Panc1 (cell line): ENCODE results near the gene KRT73. TPM values are rescaled to one million over a fixed set of nuclear protein-coding genes. Genes with fewer than 3 reads are reported as not detected.

ENCODE experiments used
- ATAC-seq: fragments of 200-7000 bp; cut with Tn5 transposase; 2 replicates; pipeline ENCODE4 v1.9.1; 2020; ENCODE audit warnings: mild to moderate bottlenecking, moderate library complexity
- BruUV-seq: library from RNA; stranded (reverse); fragments of 400-500 nt; replicated peaks from 2 replicates; lab custom pipeline; 2021; lab: Mats Ljungman, UMichigan
- CTCF ChIA-PET: fragments of 300-600 bp; sonication (Branson Sonifier 250); formaldehyde crosslinking; loops from one replicate; lab custom pipeline; 2022; ENCODE audit warnings: antibody characterized with exemption; lab: Charles Lee
- POLR2A ChIA-PET: fragments of 300-600 bp; sonication (Branson Sonifier 250); formaldehyde crosslinking; loops from one replicate; lab custom pipeline; 2022; ENCODE audit warnings: antibody characterized with exemption; lab: Charles Lee
- DNase-seq: peaks from one replicate; pipeline ENCODE4 v3.0.0-alpha.2; 2010; ENCODE audit warnings: low read depth, low spot score
- H3K27ac ChIP-seq: 2 replicates; pipeline ENCODE4 v1.5.1; 2011; ENCODE audit warnings: mild to moderate bottlenecking, low read length, inconsistent platforms
- H3K27me3 ChIP-seq: fragments of 200-500 bp; sonication (Bioruptor generic); 2 replicates; pipeline ENCODE4 v1.6.0; 2014; ENCODE audit warnings: low read length, inconsistent platforms; ENCODE audit not compliant: control insufficient read depth, insufficient read depth
- H3K36me3 ChIP-seq: fragments of 200-500 bp; sonication (Bioruptor generic); 2 replicates; pipeline ENCODE4 v1.5.1; 2014; ENCODE audit warnings: inconsistent platforms, mild to moderate bottlenecking, low read length, moderate library complexity; ENCODE audit not compliant: control insufficient read depth, insufficient read depth
- H3K4me1 ChIP-seq: 2 replicates; pipeline ENCODE4 v1.5.1; 2011; ENCODE audit warnings: inconsistent platforms, mild to moderate bottlenecking, low read length, moderate library complexity; ENCODE audit not compliant: control insufficient read depth, insufficient read depth
- H3K4me3 ChIP-seq, 2 experiments: 2 replicates each; pipeline ENCODE4 v1.5.1; 2011 to 2012; ENCODE audit warnings: low read depth in 2 of 2, low read length in 2 of 2, mild to moderate bottlenecking in 2 of 2, inconsistent platforms in 1 of 2, moderate library complexity in 1 of 2
- H3K9me3 ChIP-seq: fragments of 200-500 bp; sonication (Bioruptor generic); 2 replicates; pipeline ENCODE4 v1.5.1; 2014; ENCODE audit warnings: low read depth, mild to moderate bottlenecking, inconsistent platforms, low read length, moderate library complexity; ENCODE audit not compliant: control insufficient read depth, insufficient read depth
- POLR2AphosphoS5 ChIP-seq: IDR thresholded peaks from 2 replicates; pipeline ENCODE4 v1.6.1; 2012; ENCODE audit warnings: mild to moderate bottlenecking, low read depth, low read length, moderate library complexity
- SIN3A ChIP-seq: IDR thresholded peaks from 2 replicates; pipeline ENCODE4 v1.6.1; 2012; ENCODE audit warnings: low read depth, mild to moderate bottlenecking, low read length, moderate library complexity, borderline replicate concordance; ENCODE audit not compliant: insufficient read depth
- TCF7L2 ChIP-seq: IDR thresholded peaks from 2 replicates; pipeline ENCODE4 v1.6.1; 2011; ENCODE audit warnings: mild to moderate bottlenecking, low read depth, low read length, inconsistent platforms
- in situ Hi-C: cut with HindIII; loops from 2 replicates; pipeline ENCODE4 v1.10.0; 2016; ENCODE audit warnings: low sequenced_read_pairs, low pct_unique_long_range_greater_than_20kb
- intact Hi-C: fragments of 100-400 bp; cut with micrococcal nuclease; formaldehyde crosslinking; loops from one replicate; pipeline ENCODE4 v1.10.0; 2022; ENCODE audit not compliant: unreplicated experiment
- total RNA-seq: library from RNA; stranded (reverse); gene quantifications from one replicate; pipeline ENCODE4 v1.2.1, GENCODE V29; 2021; ENCODE audit not compliant: unreplicated experiment
- TF ChIP-seq, protein P1 (sequence below), 2 experiments: IDR thresholded peaks; 2 replicates each; pipeline ENCODE4 v1.6.1; 2011 to 2012; ENCODE audit warnings: low read depth in 2 of 2, control low read depth in 1 of 2, low read length in 1 of 2, mild to moderate bottlenecking in 1 of 2, moderate library complexity in 1 of 2; ENCODE audit not compliant: insufficient read depth in 1 of 2
- TF ChIP-seq, protein P2 (sequence below): fragments of 450-650 bp; IDR thresholded peaks from 2 replicates; pipeline ENCODE4 v1.5.1; 2017; ENCODE audit warnings: mild to moderate bottlenecking

Gene KRT73
- total RNA-seq, 1 experiment from 2014 or later, result not detected

DNA sequence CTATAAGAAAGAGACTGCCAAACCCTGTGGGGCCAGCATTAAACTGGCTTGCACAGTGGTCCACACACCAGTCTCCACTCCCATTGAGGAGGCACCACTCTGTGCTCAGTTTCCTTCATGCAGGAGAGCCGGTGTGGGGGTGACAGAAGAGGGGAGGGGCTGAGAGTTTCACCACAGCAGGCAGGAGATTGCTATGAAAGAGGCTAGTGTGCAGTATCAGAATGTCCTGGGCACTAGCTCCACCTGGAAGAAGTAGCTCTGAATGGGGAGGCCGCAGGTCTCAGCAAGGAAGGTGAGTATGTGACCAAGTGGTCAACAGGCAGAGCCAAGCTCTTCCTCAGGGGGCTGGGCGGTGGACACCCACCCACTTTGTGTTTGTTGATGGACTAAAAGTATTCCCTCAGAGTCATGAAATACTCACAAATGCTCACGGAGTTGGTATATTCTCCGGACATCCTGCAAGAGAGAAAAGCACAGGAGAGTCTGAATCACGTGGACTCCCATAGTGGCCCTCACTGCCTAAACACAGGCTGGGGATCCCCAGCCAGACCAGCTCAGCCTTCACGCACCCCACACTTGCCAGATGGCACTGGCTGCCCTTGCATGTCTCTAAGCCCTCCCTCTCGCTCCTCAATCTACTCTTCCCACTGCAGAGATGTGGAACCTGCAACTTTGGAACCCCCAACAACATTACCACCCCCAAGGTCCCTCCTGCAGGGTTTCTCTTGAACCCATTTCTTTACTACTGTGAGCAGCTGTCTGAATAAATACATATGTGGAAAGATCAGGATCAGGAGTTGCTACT lies 9.3 kb downstream of the KRT73 start:
- no peaks in the 10 kb centered on the region for H3K4me1 ChIP-seq
- no peaks in the 10 kb centered on the region for H3K9me3 ChIP-seq
- ChIA-PET CTCF (interaction anchor here (1.1 kb wide), 1 partner anchor 262 kb away, joined by 3 read pairs; no protein-coding TSS in a partner anchor), POLR2A (no interaction called here)
- no TSS peak for BruUV-seq
- intact Hi-C loops (no loop called here), in situ Hi-C loops (no loop called here)
- DNase-seq (no peak), ATAC-seq (no peak)
- H3K4me3 ChIP-seq, result no peak overlapping the region
- no peaks in the 10 kb centered on the region for H3K36me3 ChIP-seq
- TF ChIP-seq POLR2AphosphoS5, result no peak
- TF ChIP-seq, protein P1, sequence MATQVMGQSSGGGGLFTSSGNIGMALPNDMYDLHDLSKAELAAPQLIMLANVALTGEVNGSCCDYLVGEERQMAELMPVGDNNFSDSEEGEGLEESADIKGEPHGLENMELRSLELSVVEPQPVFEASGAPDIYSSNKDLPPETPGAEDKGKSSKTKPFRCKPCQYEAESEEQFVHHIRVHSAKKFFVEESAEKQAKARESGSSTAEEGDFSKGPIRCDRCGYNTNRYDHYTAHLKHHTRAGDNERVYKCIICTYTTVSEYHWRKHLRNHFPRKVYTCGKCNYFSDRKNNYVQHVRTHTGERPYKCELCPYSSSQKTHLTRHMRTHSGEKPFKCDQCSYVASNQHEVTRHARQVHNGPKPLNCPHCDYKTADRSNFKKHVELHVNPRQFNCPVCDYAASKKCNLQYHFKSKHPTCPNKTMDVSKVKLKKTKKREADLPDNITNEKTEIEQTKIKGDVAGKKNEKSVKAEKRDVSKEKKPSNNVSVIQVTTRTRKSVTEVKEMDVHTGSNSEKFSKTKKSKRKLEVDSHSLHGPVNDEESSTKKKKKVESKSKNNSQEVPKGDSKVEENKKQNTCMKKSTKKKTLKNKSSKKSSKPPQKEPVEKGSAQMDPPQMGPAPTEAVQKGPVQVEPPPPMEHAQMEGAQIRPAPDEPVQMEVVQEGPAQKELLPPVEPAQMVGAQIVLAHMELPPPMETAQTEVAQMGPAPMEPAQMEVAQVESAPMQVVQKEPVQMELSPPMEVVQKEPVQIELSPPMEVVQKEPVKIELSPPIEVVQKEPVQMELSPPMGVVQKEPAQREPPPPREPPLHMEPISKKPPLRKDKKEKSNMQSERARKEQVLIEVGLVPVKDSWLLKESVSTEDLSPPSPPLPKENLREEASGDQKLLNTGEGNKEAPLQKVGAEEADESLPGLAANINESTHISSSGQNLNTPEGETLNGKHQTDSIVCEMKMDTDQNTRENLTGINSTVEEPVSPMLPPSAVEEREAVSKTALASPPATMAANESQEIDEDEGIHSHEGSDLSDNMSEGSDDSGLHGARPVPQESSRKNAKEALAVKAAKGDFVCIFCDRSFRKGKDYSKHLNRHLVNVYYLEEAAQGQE (IDR thresholded peaks at IDR 0.05; ENCODE audit: insufficient read depth in 1 of 2, low read depth in 2 of 2, low read length in 1 of 2), result no peak
- no peak for TF ChIP-seq SIN3A
- TF ChIP-seq, protein P2, sequence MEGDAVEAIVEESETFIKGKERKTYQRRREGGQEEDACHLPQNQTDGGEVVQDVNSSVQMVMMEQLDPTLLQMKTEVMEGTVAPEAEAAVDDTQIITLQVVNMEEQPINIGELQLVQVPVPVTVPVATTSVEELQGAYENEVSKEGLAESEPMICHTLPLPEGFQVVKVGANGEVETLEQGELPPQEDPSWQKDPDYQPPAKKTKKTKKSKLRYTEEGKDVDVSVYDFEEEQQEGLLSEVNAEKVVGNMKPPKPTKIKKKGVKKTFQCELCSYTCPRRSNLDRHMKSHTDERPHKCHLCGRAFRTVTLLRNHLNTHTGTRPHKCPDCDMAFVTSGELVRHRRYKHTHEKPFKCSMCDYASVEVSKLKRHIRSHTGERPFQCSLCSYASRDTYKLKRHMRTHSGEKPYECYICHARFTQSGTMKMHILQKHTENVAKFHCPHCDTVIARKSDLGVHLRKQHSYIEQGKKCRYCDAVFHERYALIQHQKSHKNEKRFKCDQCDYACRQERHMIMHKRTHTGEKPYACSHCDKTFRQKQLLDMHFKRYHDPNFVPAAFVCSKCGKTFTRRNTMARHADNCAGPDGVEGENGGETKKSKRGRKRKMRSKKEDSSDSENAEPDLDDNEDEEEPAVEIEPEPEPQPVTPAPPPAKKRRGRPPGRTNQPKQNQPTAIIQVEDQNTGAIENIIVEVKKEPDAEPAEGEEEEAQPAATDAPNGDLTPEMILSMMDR, result no peak
- TF ChIP-seq TCF7L2, result no peak
- peaks cover 8% of the 10 kb centered on the region for H3K27me3 ChIP-seq
- H3K27ac ChIP-seq, result no peak overlapping the region

- Histone ChIP-seq H3K27ac (no peak overlapping the region), H3K36me3 (no peaks in the 10 kb centered on the region), H3K9me3 (no peaks in the 10 kb centered on the region), H3K27me3 (peaks cover 8% of the 10 kb centered on the region), H3K4me3 (no peak overlapping the region), H3K4me1 (no peaks in the 10 kb centered on the region)
- ChIA-PET POLR2A (no interaction called here), CTCF (interaction anchor here (0.6 to 1.1 kb wide), 2 partner anchors 28 to 262 kb away, joined by 3 to 11 read pairs; no protein-coding TSS in a partner anchor)
- intact Hi-C loops (no loop called here), in situ Hi-C loops (no loop called here)
- ATAC-seq, result no peak
- TF ChIP-seq, protein P1 (IDR thresholded peaks at IDR 0.05; ENCODE audit: insufficient read depth in 1 of 2, low read depth in 2 of 2, low read length in 1 of 2), result no peak
- no TSS peak for BruUV-seq
- no peak for DNase-seq
These were observed 10.2 kb downstream of the KRT73 start for GRCh38 chr12:52608161-52608560.
